ENCODE results near the gene ANKRD11.
"Not testable (repeated sequence)": the region's sequence is repeated elsewhere in the genome, so short reads cannot be mapped to it uniquely, and the experiment has no call there.

ANKRD11 gene

DNA sequence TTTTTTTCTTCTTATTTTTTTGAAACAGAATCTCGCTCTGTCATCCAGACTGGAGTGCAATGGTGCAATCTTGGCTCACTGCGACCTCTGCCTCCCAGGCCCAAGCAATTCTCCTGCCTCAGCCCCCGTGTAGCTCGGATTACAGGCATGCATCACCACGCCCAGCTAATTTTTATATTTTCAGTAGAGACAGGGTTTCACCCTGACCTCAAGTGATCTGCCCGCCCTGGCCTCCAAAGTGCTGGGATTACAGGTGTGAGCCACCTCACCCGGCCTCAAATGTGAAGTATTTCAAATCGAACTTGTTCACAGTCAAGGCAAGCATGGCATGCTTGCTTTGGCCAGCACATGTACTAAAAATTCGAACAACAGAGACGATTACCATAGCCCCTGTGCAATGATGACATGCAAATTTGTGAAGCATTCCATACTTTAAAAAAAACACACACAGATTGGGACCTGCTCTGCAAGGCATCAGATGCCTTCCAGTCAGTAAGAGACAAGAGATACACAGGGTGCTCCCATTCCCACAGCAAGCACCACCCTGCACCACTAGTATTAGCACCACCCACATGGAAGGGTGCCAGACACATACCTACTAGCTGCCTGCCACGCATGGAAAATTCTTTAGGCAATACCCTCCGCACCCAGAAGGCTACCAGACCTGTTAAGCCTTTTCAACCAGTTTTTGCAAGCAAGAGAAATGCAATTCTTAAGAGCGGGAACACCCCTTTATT lies 47.2 kb downstream of the ANKRD11 start:
- TF ChIP-seq, protein P1, sequence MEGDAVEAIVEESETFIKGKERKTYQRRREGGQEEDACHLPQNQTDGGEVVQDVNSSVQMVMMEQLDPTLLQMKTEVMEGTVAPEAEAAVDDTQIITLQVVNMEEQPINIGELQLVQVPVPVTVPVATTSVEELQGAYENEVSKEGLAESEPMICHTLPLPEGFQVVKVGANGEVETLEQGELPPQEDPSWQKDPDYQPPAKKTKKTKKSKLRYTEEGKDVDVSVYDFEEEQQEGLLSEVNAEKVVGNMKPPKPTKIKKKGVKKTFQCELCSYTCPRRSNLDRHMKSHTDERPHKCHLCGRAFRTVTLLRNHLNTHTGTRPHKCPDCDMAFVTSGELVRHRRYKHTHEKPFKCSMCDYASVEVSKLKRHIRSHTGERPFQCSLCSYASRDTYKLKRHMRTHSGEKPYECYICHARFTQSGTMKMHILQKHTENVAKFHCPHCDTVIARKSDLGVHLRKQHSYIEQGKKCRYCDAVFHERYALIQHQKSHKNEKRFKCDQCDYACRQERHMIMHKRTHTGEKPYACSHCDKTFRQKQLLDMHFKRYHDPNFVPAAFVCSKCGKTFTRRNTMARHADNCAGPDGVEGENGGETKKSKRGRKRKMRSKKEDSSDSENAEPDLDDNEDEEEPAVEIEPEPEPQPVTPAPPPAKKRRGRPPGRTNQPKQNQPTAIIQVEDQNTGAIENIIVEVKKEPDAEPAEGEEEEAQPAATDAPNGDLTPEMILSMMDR (IDR thresholded peaks at IDR 0.05; ENCODE audit: insufficient read depth, low read depth, low read length, missing control alignments): no peak
- DNase-seq (ENCODE audit: low read depth): no peak
- H3K4me3 ChIP-seq (ENCODE audit: low read depth, low read length): no peak overlapping the region

- no peak for DNase-seq (ENCODE audit: low read depth)
- TF ChIP-seq, protein P1 (IDR thresholded peaks at IDR 0.05; ENCODE audit: insufficient read depth, low read depth, low read length, missing control alignments): no peak
- no peak overlapping the region for H3K4me3 ChIP-seq (ENCODE audit: low read depth, low read length)
Observed at GRCh38 chr16:89442588-89442987, 47.8 kb downstream of the ANKRD11 start.

DNA sequence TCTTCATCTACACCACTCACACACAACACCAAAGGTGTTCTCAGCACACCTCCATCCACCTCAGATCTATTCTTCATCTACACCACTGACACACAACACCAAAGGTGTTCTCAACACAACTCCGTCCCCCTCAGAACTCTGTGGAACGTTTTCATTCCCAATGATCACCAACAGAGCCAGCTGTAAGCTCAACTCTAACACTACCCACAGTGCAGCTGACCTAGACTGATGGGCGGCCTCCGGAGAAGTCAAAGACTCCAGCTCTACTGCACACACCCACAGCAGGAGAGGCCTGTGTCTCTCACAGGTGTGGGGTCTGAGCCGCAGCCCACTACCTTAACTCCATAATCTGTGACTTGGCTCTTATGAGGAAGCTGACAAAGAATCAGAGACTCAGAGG lies 50.7 kb downstream of the ANKRD11 start:
- TF ChIP-seq, protein P1 (IDR thresholded peaks at IDR 0.05; ENCODE audit: insufficient read depth, low read depth, low read length, missing control alignments): no peak
- no peak overlapping the region for H3K4me3 ChIP-seq (ENCODE audit: low read depth, low read length)
- no peak for DNase-seq (ENCODE audit: low read depth)

DNA sequence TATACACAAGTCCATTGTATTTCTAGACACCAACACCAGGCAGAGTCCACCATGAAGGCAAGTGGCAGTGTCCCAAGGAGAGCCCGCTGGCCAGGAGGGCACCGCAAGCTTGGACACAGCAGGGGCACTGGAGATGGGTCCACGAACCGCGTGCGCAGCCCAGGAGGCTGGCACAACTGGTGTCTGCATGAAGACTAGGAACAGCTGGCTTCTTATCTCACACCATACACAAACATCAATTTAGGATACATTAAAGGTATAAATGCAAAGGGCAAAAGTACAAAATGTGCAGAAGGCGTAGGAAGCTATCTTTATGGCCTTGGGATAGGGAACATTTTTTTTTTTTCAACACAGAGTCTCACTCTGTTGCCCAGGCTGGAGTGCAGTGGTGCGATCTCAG lies 52.4 kb downstream of the ANKRD11 start:
- TF ChIP-seq, protein P1 (IDR thresholded peaks at IDR 0.05; ENCODE audit: insufficient read depth, low read depth, low read length, missing control alignments): no peak
- H3K4me3 ChIP-seq (ENCODE audit: low read depth, low read length): no peak overlapping the region
- no peak for DNase-seq (ENCODE audit: low read depth)

DNA sequence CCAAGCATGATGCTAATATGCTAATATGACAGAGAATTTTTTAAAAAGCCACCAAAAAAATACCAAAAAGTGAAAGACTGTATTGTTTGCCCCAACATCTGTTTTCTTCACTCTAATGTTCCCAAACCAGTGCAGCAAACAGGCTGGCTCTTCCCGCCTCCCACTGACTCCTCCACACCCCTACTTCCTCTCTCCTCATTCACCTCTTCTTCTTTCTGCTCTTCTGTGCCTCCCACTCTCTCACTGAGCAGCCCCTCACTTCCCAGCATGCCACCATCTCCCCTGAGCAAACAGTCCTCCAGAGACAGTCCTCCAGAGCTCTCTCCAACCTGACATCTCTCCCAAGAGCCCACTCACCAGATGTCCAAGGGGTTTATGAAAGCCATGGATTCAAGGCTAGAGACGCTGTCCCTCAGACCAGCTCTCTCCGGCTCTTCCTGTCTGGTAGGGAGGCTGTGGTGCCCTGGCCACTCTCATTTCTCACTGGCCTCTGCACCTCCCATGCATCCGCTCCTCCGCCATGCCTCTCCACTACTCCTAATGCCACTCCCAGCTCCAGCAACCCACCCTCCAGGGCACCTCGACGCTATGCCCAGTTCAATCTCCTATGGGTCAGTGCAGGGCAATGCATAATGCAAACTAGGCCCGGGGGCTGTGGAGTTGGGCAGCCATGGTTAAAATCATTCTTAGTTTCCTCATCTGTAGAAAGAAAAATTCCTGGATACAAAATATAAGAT lies 52.9 kb downstream of the ANKRD11 start:
- no peak for DNase-seq (ENCODE audit: low read depth)
- TF ChIP-seq, protein P1 (IDR thresholded peaks at IDR 0.05; ENCODE audit: insufficient read depth, low read depth, low read length, missing control alignments): no peak
- no peak overlapping the region for H3K4me3 ChIP-seq (ENCODE audit: low read depth, low read length)

DNA sequence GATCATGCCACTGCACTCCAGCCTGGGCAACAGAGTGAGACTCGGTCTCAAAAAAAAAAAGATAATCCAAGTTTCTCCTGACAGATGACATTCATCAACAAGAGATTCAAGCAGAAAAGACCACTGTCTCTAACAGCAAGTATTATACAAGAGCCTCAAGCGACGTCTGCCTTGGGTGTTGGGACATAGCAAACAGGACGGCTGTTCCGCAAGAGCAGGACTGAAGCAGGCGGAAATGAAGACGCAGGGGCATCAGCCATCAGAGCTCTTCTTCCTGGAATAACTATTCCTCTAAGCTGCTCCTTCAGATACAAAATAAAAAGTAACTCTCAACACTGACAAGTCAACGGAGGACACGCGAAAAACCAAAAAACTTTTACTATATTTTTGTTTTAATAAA lies 54.0 kb downstream of the ANKRD11 start:
- DNase-seq (ENCODE audit: low read depth): no peak
- no peak overlapping the region for H3K4me3 ChIP-seq (ENCODE audit: low read depth, low read length)
- TF ChIP-seq, protein P1 (IDR thresholded peaks at IDR 0.05; ENCODE audit: insufficient read depth, low read depth, low read length, missing control alignments): no peak

- not testable (repeated sequence) for H3K4me3 ChIP-seq (ENCODE audit: low read depth, low read length); DNase-seq (ENCODE audit: low read depth)
Observed at GRCh38 chr16:89435059-89435458, 55.3 kb downstream of the ANKRD11 start.
